Liver (tissue), 3 donors: ENCODE data around the gene GLRA3.

Experiments used
- CTCF ChIP-seq: fragments of 150-350 bp; IDR thresholded peaks from 2 replicates; pipeline ENCODE4 v1.5.1; 2017; ENCODE audit warnings: improper control_type of control experiment, low read depth, low read length; ENCODE audit not compliant: missing input control
- EGR1 ChIP-seq, 2 donors: IDR thresholded peaks; 2 replicates each; pipeline ENCODE4 v1.6.1; 2016 to 2018; ENCODE audit warnings: antibody characterized with exemption in 2 of 2, low read depth in 2 of 2
- JUND ChIP-seq, 2 donors: IDR thresholded peaks; 2 replicates each; pipeline ENCODE4 v1.6.1; 2016; ENCODE audit warnings: antibody characterized with exemption in 2 of 2
- NR2F2 ChIP-seq: IDR thresholded peaks from 2 replicates; pipeline ENCODE4 v1.6.1; 2016; ENCODE audit warnings: antibody characterized with exemption
- SP1 ChIP-seq: IDR thresholded peaks from 2 replicates; pipeline ENCODE4 v1.6.1; 2018; ENCODE audit warnings: antibody characterized with exemption, mild to moderate bottlenecking
- TF ChIP-seq, protein P1 (sequence below): IDR thresholded peaks from 2 replicates; pipeline ENCODE4 v1.6.1; 2016; ENCODE audit warnings: antibody characterized with exemption, mild to moderate bottlenecking
- donor health status: healthy.
- donor health status: healthy.

DNA sequence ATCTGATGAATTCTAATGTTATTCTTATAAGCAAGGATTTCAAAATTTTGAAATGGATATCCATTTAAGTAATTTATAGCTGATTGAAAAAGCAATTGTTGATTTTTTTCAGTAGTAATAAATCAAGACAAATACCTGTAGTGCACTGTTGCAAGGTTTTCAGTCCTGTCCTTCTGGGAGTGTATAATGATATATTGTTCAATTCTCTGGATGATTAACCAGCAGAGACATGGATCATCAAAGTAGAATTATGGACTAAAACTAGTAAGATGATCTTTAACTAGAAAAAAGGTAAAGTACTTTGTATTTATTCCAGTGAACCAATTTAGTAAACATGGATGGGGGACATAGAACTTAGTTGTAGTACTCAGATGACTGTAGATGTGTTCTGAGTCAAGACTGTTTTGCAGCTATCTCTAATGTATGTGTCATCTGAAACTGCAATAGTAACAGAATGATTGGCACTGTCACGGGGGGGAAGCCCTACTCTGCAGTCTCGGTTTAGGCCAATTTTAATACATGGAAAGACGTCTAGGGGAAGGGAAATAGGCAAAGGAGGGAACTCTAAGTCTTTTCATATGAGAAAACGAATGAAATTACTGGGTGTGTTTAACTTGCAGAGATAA lies 121.9 kb downstream of the GLRA3 start:
- no peak for TF ChIP-seq SP1
- TF ChIP-seq NR2F2, result no peak
- TF ChIP-seq CTCF, result no peak
- TF ChIP-seq JUND (IDR thresholded peaks at IDR 0.05), result no peak
- no peak for TF ChIP-seq EGR1 (IDR thresholded peaks at IDR 0.05; ENCODE audit: low read depth in 2 of 2)
- TF ChIP-seq, protein P1, sequence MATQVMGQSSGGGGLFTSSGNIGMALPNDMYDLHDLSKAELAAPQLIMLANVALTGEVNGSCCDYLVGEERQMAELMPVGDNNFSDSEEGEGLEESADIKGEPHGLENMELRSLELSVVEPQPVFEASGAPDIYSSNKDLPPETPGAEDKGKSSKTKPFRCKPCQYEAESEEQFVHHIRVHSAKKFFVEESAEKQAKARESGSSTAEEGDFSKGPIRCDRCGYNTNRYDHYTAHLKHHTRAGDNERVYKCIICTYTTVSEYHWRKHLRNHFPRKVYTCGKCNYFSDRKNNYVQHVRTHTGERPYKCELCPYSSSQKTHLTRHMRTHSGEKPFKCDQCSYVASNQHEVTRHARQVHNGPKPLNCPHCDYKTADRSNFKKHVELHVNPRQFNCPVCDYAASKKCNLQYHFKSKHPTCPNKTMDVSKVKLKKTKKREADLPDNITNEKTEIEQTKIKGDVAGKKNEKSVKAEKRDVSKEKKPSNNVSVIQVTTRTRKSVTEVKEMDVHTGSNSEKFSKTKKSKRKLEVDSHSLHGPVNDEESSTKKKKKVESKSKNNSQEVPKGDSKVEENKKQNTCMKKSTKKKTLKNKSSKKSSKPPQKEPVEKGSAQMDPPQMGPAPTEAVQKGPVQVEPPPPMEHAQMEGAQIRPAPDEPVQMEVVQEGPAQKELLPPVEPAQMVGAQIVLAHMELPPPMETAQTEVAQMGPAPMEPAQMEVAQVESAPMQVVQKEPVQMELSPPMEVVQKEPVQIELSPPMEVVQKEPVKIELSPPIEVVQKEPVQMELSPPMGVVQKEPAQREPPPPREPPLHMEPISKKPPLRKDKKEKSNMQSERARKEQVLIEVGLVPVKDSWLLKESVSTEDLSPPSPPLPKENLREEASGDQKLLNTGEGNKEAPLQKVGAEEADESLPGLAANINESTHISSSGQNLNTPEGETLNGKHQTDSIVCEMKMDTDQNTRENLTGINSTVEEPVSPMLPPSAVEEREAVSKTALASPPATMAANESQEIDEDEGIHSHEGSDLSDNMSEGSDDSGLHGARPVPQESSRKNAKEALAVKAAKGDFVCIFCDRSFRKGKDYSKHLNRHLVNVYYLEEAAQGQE, result no peak
